HG03066 (cell line): ENCODE data around the gene AKAP3.

Experiments used
- ATAC-seq: cut with Tn5 transposase; IDR thresholded peaks from one replicate; pipeline ENCODE4 v1.9.1; 2021; ENCODE audit warnings: low read depth; ENCODE audit not compliant: unreplicated experiment

The AKAP3 gene

GRCh38 chr12:4603946-4604345 lies 44.9 kb downstream of the AKAP3 start:
- ATAC-seq: no peak

DNA sequence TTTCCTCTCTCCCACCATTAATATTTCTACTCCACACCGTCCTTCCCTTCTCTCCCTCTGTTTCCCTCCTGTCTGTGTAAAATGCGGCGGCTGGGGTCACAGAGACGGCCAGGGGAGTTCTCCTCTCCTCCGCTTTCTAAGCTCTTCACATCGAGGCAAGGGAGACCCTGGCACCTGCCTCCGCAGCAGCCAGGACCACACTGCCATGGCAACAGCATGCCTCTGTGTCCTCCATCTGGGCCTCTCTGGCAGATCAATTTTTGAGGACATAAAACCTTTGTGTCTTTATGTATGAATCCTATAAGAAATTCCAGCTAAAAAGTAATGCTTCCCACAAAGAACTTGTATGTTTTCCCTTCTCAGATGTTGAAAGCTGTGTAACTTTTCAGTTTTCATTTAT lies 45.4 kb downstream of the AKAP3 start:
- ATAC-seq: no peak

DNA sequence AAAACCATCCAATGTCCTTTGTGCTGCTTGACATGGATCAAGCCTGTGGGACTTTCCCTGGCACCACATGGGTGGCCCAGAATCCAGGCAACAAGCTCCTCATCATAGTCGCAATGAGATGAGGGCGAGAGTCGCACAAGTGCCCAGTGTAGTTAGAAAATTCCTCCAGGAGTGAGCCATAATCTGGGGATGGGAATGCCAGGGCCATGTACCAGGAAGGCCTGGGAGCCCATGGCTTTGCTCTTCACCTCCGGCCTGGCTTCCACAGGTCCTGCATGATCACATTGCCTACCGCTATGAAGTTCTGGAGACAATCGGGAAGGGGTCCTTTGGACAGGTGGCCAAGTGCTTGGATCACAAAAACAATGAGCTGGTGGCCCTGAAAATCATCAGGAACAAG lies 53.0 kb downstream of the AKAP3 start:
- ATAC-seq: no peak

DNA sequence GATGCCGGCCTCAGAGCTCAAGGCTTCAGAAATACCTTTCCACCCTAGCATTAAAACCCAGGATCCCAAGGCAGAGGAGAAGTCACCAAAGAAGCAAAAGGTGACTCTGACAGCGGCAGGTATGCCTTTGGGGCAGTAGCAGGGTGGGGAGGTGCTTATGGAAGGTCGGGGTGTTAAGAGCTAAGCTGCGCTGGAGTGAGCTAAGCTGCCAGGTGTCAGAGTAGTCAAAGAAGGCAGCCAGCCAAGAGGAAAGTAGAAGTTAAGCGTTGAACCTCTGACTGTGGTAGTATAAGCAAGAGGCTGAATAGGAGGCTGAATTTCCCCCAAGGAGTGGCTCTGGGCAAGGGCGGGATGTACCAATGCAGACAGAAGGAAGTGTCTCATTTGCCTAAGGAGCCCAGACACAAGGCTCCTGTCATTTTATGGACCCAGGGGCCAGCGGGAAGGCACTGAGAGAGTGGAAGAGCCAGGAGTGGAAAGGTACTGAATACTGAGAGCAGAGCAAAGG lies 57.6 kb downstream of the AKAP3 start:
- no peak for ATAC-seq

- no peak for ATAC-seq
Observed at GRCh38 chr12:4589941-4590340, 58.9 kb downstream of the AKAP3 start.

DNA sequence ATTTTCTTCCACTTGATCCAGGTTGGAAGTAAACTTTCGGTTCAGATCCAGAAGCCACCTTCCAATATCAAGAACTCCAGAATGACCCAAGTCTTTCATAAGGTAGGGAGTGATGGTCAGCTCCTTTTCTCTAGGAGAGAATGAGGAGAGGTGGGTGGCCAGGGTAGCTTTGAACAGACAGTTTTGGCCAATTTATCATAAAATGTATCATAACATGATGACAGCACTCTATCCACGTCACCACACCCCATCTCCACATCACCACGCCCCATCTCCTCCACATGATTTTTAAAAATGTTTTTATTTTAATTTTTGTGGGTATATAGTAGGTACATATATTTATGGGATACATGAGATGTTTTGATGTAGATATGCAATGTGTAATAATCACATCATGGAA lies 59.9 kb downstream of the AKAP3 start:
- no peak for ATAC-seq

GRCh38 chr12:4587108-4587507 lies 61.7 kb downstream of the AKAP3 start:
- no peak for ATAC-seq

DNA sequence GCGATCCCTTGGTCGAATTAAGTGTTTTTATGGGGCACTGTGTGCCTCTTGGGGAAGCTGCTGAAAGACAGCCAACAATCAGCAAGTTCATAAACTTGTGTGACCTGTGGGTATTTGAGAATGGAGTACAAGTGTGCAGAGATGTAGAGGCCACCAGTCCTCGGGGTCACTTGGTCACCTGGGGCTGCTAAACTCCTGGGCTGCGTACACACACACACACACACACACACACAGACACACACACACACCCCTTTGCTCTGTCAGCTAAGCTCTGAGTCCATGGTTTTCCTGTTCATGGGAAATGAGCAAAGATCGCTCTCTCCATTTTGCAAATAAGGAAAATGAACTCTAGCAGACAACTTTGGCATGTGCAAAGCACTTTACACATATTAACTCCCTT lies 62.4 kb downstream of the AKAP3 start:
- ATAC-seq: no peak

DNA sequence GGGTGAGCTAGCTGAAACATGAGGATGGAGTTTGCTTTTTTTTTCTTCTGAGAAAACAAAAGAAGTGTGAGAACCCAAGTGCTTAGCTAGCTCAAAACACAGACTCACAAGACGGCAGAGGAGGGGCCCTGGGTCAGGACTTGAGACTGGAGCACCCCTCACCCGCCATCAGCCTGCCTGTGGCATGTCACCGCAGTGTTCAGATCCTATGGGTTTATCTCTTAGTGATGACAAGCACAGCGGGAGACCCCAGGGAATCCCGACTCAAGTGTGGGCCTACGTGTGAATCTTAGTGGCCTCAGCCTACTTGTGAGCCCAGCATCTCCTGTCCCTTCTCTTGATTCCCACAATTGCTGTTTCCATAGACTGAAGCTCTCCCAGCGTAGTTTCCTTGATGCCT lies 64.0 kb downstream of the AKAP3 start:
- ATAC-seq: no peak

DNA sequence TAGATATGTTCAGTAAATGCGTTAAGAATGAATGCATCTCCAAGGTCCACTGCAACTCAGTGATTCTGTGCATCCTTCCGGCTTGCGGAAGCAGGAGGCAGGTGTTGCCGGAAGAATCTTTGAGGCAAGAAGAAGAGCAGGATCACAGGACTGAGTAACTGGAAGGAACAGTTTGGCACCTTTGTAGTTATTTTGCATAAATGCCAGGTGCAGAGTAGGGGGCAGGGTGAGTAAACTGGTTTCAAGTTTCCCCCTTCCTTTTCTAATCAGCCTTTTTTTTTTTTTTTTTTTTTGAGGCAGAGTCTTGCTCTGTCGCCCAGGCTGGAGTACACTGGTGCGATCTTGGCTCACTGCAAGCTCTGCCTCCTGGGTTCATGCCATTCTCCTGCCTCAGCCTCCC lies 64.6 kb downstream of the AKAP3 start:
- no peak for ATAC-seq

- ATAC-seq: no peak
Observed at GRCh38 chr12:4580281-4580688, 68.6 kb downstream of the AKAP3 start.

DNA sequence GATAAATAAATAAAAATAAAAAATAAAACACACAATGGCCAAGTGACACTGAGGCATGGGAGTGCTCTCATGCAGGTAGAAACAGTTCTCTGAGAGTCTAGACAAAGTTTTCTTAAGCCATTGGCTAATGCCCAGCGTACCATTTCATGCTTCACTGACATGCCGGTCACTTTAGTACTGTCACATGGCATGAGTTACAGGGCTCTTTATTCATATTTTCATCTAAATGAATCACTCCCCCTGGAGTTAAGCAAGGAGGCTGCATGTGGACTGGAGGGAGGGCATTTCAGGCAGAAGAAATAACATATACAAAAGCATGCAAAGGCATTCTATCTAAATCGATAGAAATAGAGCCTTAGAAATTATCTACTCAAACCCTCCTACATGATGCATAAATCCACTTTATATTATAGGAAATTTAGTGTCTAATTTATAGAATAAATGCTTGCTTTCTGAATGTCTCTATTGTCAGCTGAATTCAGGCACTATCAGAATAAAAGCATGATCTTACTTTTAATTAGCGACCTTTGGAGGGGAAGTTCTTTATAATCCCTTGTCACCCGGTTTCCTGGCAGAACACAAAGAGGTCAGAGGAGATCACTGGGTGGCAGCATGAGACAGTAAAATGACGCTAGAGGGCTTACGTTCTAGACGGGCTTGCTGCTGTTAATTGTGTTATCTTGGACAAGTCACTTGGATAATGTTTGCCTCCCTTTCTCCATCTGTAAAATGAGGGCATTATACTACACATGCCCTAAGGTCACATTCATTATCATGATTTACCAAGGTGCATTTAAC lies 69.3 kb downstream of the AKAP3 start:
- no peak for ATAC-seq

GRCh38 chr12:4572680-4573079 lies 76.2 kb downstream of the AKAP3 start:
- ATAC-seq: no peak

GRCh38 chr12:4569261-4569660 lies 79.6 kb downstream of the AKAP3 start:
- ATAC-seq: no peak

DNA sequence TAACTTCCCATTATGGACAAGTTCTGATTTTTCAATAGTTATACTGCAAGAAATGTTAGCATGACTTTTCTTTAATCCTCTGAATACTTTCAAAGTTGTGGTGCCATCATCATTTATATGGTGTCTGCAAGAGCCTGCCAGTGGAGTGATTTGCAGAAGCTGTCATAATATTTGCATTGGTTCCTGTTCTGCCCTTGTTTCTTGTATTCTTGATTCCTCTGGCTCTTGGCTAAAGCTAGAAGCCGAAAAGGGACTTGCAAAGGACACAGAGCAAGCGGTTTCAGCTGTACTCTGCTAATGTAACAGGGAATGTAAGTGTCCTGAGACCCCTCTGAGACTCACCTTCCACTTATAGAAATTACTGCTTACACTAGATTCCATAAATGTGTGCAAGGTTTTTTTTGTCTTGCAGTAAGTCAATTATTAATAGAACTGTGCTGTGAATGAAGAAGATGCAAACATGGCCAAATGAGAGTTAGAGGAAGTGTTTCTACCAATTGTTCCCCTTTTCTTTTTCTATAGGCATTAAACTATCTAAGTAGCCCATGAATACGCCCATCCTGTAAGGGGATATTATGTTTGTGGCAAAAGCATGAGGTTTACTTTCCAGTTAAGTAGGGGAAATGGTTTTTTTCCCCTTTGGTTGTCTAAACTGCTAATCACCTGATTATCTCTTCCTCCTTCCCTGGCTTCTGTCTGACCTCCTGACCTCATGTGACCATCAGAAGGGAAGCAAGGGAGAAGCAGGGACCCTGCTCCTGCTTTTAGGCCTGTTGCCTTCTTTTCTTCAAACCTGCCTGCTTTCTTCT lies 81.6 kb downstream of the AKAP3 start:
- peak; percentile 47 for ATAC-seq

GRCh38 chr12:4566474-4566873 lies 82.4 kb downstream of the AKAP3 start:
- ATAC-seq: no peak
